ENCODE measurements around the gene GLYATL1.

Gene GLYATL1

DNA sequence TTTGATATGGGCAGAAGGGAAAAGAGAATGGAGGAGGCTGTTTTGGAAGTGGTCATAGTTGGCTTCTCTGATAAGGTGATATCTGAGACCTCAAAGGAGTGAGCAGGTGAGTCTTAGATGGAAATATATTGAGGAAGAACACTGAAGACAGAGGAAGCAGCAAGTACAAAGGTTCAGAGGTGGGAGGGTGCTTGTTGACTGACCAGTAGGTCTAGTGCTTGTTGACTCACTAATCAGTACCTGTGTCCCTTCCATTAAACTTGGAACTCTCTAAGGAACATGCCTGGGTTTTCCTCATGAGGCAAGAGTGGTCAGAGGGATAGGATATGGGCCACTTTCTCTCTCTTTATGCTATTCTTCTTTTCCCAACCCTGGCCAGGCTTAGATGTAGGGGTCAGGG lies 25.6 kb upstream of the GLYATL1 start (continued):
- TF ChIP-seq PRDM2 (tag by site-specific recombination; IDR thresholded peaks at IDR 0.05; ENCODE audit: borderline replicate concordance) (no peak), ZNF37A (tag by site-specific recombination; IDR thresholded peaks at IDR 0.05) (no peak)

GRCh38 chr11:58914821-58915543 lies 24.3 kb upstream of the GLYATL1 start:
- POLR2A ChIA-PET: no interaction called here
- Histone ChIP-seq H3K4me3 (ENCODE audit: low read depth, low read length) (no peak overlapping the region), H3K36me3 (ENCODE audit: control insufficient read depth in 2 of 2, insufficient read depth in 1 of 2, low read length in 2 of 2) (no peaks in the 10 kb centered on the region), H3K4me1 (ENCODE audit: control insufficient read depth, insufficient read depth, low read length) (no peaks in the 10 kb centered on the region), H3K9me3 (ENCODE audit: control insufficient read depth, insufficient read depth, low read depth, low read length) (no peaks in the 10 kb centered on the region), H3K27ac (ENCODE audit: extremely low read depth, low read depth, low read length) (no peak overlapping the region)
- CTCF ChIA-PET: interaction anchor here (0.6 to 1.4 kb wide), 2 partner anchors 9 to 371 kb away, joined by 3 to 4 read pairs; no protein-coding TSS in a partner anchor
- TF ChIP-seq PATZ1 (tag by site-specific recombination; IDR thresholded peaks at IDR 0.05): no peak
- no peak for TF ChIP-seq ZNF114 (tag by site-specific recombination; IDR thresholded peaks at IDR 0.05)
- no peak for TF ChIP-seq HOXD13 (CRISPR knock-in tag; IDR thresholded peaks at IDR 0.05; ENCODE audit: borderline replicate concordance)
- TF ChIP-seq, protein P1, sequence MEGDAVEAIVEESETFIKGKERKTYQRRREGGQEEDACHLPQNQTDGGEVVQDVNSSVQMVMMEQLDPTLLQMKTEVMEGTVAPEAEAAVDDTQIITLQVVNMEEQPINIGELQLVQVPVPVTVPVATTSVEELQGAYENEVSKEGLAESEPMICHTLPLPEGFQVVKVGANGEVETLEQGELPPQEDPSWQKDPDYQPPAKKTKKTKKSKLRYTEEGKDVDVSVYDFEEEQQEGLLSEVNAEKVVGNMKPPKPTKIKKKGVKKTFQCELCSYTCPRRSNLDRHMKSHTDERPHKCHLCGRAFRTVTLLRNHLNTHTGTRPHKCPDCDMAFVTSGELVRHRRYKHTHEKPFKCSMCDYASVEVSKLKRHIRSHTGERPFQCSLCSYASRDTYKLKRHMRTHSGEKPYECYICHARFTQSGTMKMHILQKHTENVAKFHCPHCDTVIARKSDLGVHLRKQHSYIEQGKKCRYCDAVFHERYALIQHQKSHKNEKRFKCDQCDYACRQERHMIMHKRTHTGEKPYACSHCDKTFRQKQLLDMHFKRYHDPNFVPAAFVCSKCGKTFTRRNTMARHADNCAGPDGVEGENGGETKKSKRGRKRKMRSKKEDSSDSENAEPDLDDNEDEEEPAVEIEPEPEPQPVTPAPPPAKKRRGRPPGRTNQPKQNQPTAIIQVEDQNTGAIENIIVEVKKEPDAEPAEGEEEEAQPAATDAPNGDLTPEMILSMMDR (tag by site-specific recombination; IDR thresholded peaks at IDR 0.05): no peak
- TF ChIP-seq, protein P2, sequence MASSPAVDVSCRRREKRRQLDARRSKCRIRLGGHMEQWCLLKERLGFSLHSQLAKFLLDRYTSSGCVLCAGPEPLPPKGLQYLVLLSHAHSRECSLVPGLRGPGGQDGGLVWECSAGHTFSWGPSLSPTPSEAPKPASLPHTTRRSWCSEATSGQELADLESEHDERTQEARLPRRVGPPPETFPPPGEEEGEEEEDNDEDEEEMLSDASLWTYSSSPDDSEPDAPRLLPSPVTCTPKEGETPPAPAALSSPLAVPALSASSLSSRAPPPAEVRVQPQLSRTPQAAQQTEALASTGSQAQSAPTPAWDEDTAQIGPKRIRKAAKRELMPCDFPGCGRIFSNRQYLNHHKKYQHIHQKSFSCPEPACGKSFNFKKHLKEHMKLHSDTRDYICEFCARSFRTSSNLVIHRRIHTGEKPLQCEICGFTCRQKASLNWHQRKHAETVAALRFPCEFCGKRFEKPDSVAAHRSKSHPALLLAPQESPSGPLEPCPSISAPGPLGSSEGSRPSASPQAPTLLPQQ (tag by site-specific recombination; IDR thresholded peaks at IDR 0.05): no peak
- TF ChIP-seq ZNF792 (tag by site-specific recombination; IDR thresholded peaks at IDR 0.05): no peak
- TF ChIP-seq ZNF626 (tag by site-specific recombination; IDR thresholded peaks at IDR 0.05): no peak
- TF ChIP-seq SALL2 (tag by site-specific recombination; IDR thresholded peaks at IDR 0.05; ENCODE audit: borderline replicate concordance): no peak
- TF ChIP-seq ZNF404 (tag by site-specific recombination; IDR thresholded peaks at IDR 0.05): no peak
- no peak for TF ChIP-seq ZNF513 (tag by site-specific recombination; IDR thresholded peaks at IDR 0.05)
- no peak for TF ChIP-seq WT1 (tag by site-specific recombination; IDR thresholded peaks at IDR 0.05)
- TF ChIP-seq ZNF184 (tag by site-specific recombination; IDR thresholded peaks at IDR 0.05): no peak
- no peak for TF ChIP-seq ZNF664 (tag by site-specific recombination; IDR thresholded peaks at IDR 0.05)
- no peak for TF ChIP-seq ZNF544 (tag by site-specific recombination; IDR thresholded peaks at IDR 0.05)
- TF ChIP-seq ZSCAN23 (tag by site-specific recombination; IDR thresholded peaks at IDR 0.05): no peak
